K562 (cell line): ENCODE results near the gene ROM1. TPM values are rescaled to one million over a fixed set of nuclear protein-coding genes. Genes with fewer than 3 reads are reported as not detected.

Experiments used
- ATAC-seq: fragments of 200-7000 bp; cut with Tn5 transposase; 3 replicates; pipeline ENCODE4 v1.9.1; 2020; ENCODE audit warnings: moderate library complexity
- BruUV-seq: library from RNA; stranded (reverse); fragments of 400-500 nt; replicated peaks from 2 replicates; lab custom pipeline; 2021; lab: Mats Ljungman, UMichigan
- CTCF ChIA-PET: fragments of 300-600 bp; formaldehyde crosslinking; extraction: SDS; loops from one replicate; lab custom pipeline; 2021; ENCODE audit warnings: low intra/inter-chr PET ratio; lab: Yijun Ruan, JAX
- POLR2A ChIA-PET: fragments of 300-600, 350-650 bp; sonication (Branson Sonifier 250); formaldehyde crosslinking; extraction: SDS; loops from one replicate; lab custom pipeline; 2021; ENCODE audit warnings: antibody characterized with exemption, inconsistent platforms; lab: Yijun Ruan, JAX
- DNase-seq, 4 experiments: peaks; one replicate each; pipeline versions ENCODE4 v3.0.0 to v3.0.0-alpha.2; 2011 to 2018; ENCODE audit warnings: low spot score in 3 of 4, mixed read lengths in 3 of 4; ENCODE audit errors: extremely low read depth in 1 of 4
- FAIRE-seq: peaks from 2 replicates; lab custom pipeline; 2011; peaks lifted over from hg19 to GRCh38; lab: Jason Lieb, UNC
- H2AFZ ChIP-seq: 2 replicates; pipeline ENCODE4 v1.6.0; 2011; ENCODE audit warnings: low read depth, low read length, control low read depth, inconsistent platforms
- H3K27ac ChIP-seq: fragments of 200-600 bp; 3 replicates; pipeline ENCODE4 v1.8.0; 2011; ENCODE audit warnings: low read depth, mild to moderate bottlenecking, control low read depth, inconsistent platforms, low read length, moderate library complexity, mixed read lengths; ENCODE audit errors: extremely low read depth
- H3K27me3 ChIP-seq, 2 experiments: fragments of 300-600 bp in 1 of 2; 2 replicates in 1 of 2; 3 replicates in 1 of 2; pipeline versions ENCODE4 v1.6.0 to v1.8.0; 2011; ENCODE audit warnings: inconsistent platforms in 2 of 2, low read length in 2 of 2, mild to moderate bottlenecking in 1 of 2, mixed read lengths in 1 of 2, moderate library complexity in 1 of 2; ENCODE audit not compliant: control insufficient read depth in 2 of 2, insufficient read depth in 2 of 2
- H3K36me3 ChIP-seq: fragments of 300-600 bp; 3 replicates; pipeline ENCODE4 v1.8.0; 2011; ENCODE audit warnings: mild to moderate bottlenecking, low read length, inconsistent platforms; ENCODE audit not compliant: control insufficient read depth, insufficient read depth
- H3K4me1 ChIP-seq, 2 experiments: fragments of 200-600 bp in 1 of 2; replicated peaks in 1 of 2; 2 replicates in 1 of 2; 3 replicates in 1 of 2; pipeline versions ENCODE4 v1.5.1 to v1.8.0; 2011; ENCODE audit warnings: inconsistent platforms in 2 of 2, low read length in 2 of 2, mild to moderate bottlenecking in 1 of 2, mixed read lengths in 1 of 2, moderate library complexity in 1 of 2; ENCODE audit not compliant: control insufficient read depth in 2 of 2, insufficient read depth in 2 of 2
- H3K4me2 ChIP-seq: 2 replicates; pipeline ENCODE4 v1.6.1; 2011; ENCODE audit warnings: low read length, control low read depth, inconsistent platforms, mixed read lengths; ENCODE audit not compliant: insufficient read depth
- H3K4me3 ChIP-seq: fragments of 200-600 bp; sonication (generic), shearing (Covaris generic); 2 replicates; pipeline ENCODE4 v1.5.1; 2016; ENCODE audit warnings: control low read depth, inconsistent platforms
- H3K79me2 ChIP-seq: fragments of 200-600 bp; 3 replicates; pipeline ENCODE4 v1.8.0; 2011; ENCODE audit warnings: low read length, inconsistent platforms; ENCODE audit not compliant: control insufficient read depth, insufficient read depth
- H3K9ac ChIP-seq, 2 experiments: 2 replicates each; pipeline versions ENCODE4 v1.6.0 to v1.6.1; 2011; ENCODE audit warnings: low read depth in 2 of 2, low read length in 2 of 2, control low read depth in 1 of 2, inconsistent platforms in 1 of 2, mild to moderate bottlenecking in 1 of 2, mixed read lengths in 1 of 2; ENCODE audit not compliant: insufficient read depth in 1 of 2
- H3K9me1 ChIP-seq: one replicate; pipeline ENCODE4 v1.6.0; 2011; ENCODE audit warnings: inconsistent platforms, mild to moderate bottlenecking, low read length, moderate library complexity; ENCODE audit not compliant: control insufficient read depth, insufficient read depth
- H3K9me3 ChIP-seq: replicated peaks from 2 replicates; pipeline ENCODE4 v1.5.1; 2011; ENCODE audit warnings: low read depth, low read length, inconsistent platforms; ENCODE audit not compliant: control insufficient read depth, insufficient read depth
- H4K20me1 ChIP-seq: replicated peaks from 2 replicates; pipeline ENCODE4 v1.6.1; 2011; ENCODE audit warnings: low read length, inconsistent platforms, mixed read lengths; ENCODE audit not compliant: control insufficient read depth, insufficient read depth
- CBX3 ChIP-seq, 2 experiments: IDR thresholded peaks; 1 replicate in 1 of 2; 2 replicates in 1 of 2; pipeline ENCODE4 v1.6.1; 2012; ENCODE audit warnings: inconsistent platforms in 2 of 2, low read length in 2 of 2, borderline replicate concordance in 1 of 2, control low read depth in 1 of 2
- NCOA6 ChIP-seq: fragments of 450-650 bp; IDR thresholded peaks from 2 replicates; pipeline ENCODE4 v1.6.1; 2017; ENCODE audit warnings: mild to moderate bottlenecking
- RBFOX2 ChIP-seq: fragments of 200-400 bp; formaldehyde crosslinking; IDR thresholded peaks from 2 replicates; pipeline ENCODE4 v1.6.1; 2017; ENCODE audit warnings: low read depth, mild to moderate bottlenecking, low read length, moderate library complexity
- SMC3 ChIP-seq: conservative IDR thresholded peaks from 2 replicates; pipeline ENCODE4 v1.6.1; 2011; ENCODE audit warnings: low read depth, low read length, improper control_type of control experiment; ENCODE audit not compliant: insufficient read depth
- ZNF57 ChIP-seq: fragments of 450-650 bp; formaldehyde crosslinking; IDR thresholded peaks from 2 replicates; pipeline ENCODE4 v1.4.0; 2020; ENCODE audit warnings: mild to moderate bottlenecking, moderate library complexity
- WGBS: fragments of 100-300 bp; shearing (Covaris generic); methylation state at CpG from one replicate; pipeline ENCODE4 v1.1.6; 2016; ENCODE audit warnings: low coverage, mixed read lengths; ENCODE audit not compliant: insufficient coverage; ENCODE audit errors: missing lambda C conversion rate; 5-methylcytosine and 5-hydroxymethylcytosine counted together
- in situ Hi-C: fragments of 300-500 bp; cut with MboI; formaldehyde crosslinking; loops from 4 replicates; pipeline ENCODE4 v1.15.0; 2018; ENCODE audit warnings: inconsistent platforms, mixed read lengths
- intact Hi-C: fragments of 100-400 bp; cut with micrococcal nuclease; formaldehyde crosslinking; loops from 2 replicates; pipeline ENCODE4 v1.14.2; 2022
- polyA plus RNA-seq, 8 experiments: library from polyadenylated mRNA; depleted of rRNA in 4 of 8; stranded (reverse) in 5 of 8; unstranded in 3 of 8; fragments of >200 nt; fragmentation: Nextera tagmentation in 2 of 8; fragmentation: Illumina TruSeq in 1 of 8; extraction: Ambion mirVana in 2 of 8; extraction: Trizol in 1 of 8; gene quantifications; 2 replicates each; pipeline versions ENCODE4 v1.2.1 to v1.2.3, GENCODE V29; 2011 to 2014; ENCODE audit warnings: inconsistent platforms in 1 of 8, missing spikeins in 1 of 8
- total RNA-seq, 7 experiments: library from RNA; depleted of rRNA in 6 of 7; stranded (reverse); fragments of >200 nt in 6 of 7; fragmentation: Illumina TruSeq in 2 of 7; extraction: Trizol in 2 of 7; gene quantifications; 2 replicates each; pipeline versions ENCODE4 v1.2.1 to v1.2.3, GENCODE V29; 2011 to 2021; ENCODE audit warnings: low replicate concordance in 1 of 7

ROM1 gene
- total and polyA plus RNA-seq, 9 of the 15 experiments (the other 6 are each of a cell fraction or from before 2014, with no cell fraction given): 0.75 to 4.0 (median 2.6) TPM

DNA sequence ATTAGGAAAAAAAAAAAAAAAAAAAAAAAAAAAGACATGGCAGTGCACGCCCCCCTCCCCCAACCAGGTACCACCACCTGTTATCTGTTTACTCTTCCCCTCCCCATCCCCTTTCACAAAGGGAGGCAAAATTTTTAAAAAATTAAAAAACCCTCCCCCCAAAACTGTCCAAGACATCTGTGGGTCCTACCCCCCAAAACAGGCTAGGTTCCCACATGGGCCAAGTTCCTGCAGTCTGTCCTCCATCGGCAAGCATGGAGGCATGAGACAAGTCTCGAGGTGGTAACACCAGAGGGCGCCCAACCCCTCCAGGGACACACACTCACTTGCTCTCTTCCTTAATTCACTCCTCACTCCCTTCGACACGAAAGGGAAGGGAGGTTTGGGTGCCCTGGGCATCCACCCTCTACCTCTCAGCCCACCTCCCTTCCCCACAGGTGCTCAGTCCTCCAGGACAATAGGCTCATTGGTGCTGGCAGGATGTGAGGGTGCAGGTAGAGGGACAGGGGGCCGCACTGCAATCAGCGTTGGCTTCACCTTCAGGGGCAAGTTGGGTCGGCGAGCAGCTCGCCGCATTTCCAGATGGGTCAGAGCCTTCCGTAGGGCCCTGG is 19.5 kb upstream of the ROM1 start (continued):
- TF ChIP-seq SMC3 (peak; percentile 81), CBX3 (IDR thresholded peaks at IDR 0.05; ENCODE audit: borderline replicate concordance in 1 of 2, low read length in 2 of 2) (peak in 1 of 2 experiments; percentile 40; a peak in 1 of 3 replicates), NCOA6 (no peak)

DNA sequence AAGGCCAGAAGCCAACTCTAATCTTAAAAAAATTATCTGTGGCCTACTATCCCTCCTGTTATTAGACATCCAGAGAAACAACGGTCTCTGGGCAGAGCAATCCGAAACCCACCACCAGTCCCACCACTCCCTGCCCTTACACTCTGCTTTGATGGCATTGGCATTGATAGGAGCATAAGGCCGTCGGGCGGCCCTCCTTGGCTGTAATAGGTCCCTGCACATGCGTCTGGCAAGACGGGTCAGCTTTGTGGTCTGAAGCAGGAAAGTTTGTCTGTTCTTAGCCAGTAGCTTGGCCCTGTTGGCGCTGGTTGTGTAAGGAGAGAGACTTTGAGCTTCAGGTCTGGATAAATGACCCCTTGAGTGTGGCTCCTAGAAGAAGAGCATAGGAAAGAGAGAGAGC is 17.9 kb upstream of the ROM1 start:
- ChIA-PET CTCF (no interaction called here), POLR2A (interaction anchor here (0.6 kb wide), 1 partner anchor 28 kb away, joined by 3 read pairs; no protein-coding TSS in a partner anchor)
- H3K4me2 ChIP-seq: no peak overlapping the region
- H4K20me1 ChIP-seq: no peaks in the 10 kb centered on the region
- FAIRE-seq (no peak), ATAC-seq (no peak), DNase-seq (no peak)
- intact Hi-C loops: loop anchor here (10.0 kb wide), 1 partner anchor 290 kb away; the partner anchor contains the start of gene SLC3A2
- H3K9ac ChIP-seq: no peak overlapping the region; a peak in 1 of 4 replicates
- H3K9me1 ChIP-seq: no peaks in the 10 kb centered on the region
- no peaks in the 10 kb centered on the region for H3K27me3 ChIP-seq
- H3K4me1 ChIP-seq: peaks cover 24 to 32% of the 10 kb centered on the region in 2 experiments
- WGBS: 83% methylated on average over 8 of the region's 8 CpGs
- no peaks in the 10 kb centered on the region for H3K9me3 ChIP-seq
- no peak overlapping the region for H3K4me3 ChIP-seq
- H3K27ac ChIP-seq: no peak overlapping the region
- peaks cover 58% of the 10 kb centered on the region for H3K79me2 ChIP-seq
- H3K36me3 ChIP-seq: peaks cover 73% of the 10 kb centered on the region
- TF ChIP-seq RBFOX2 (0 out of 2 replicates have a peak, but pooled peaks have one; percentile 12), ZNF57 (no peak)
- no TSS peak for BruUV-seq
- no peak overlapping the region for H2AFZ ChIP-seq
- in situ Hi-C loops: no loop called here
